GM21360 (cell line): ENCODE measurements around the gene SLC23A3.

ENCODE experiments used
- ATAC-seq: cut with Tn5 transposase; IDR thresholded peaks from one replicate; pipeline ENCODE4 v1.9.1; 2021; ENCODE audit warnings: mild to moderate bottlenecking, moderate library complexity; ENCODE audit not compliant: unreplicated experiment

The SLC23A3 gene

DNA sequence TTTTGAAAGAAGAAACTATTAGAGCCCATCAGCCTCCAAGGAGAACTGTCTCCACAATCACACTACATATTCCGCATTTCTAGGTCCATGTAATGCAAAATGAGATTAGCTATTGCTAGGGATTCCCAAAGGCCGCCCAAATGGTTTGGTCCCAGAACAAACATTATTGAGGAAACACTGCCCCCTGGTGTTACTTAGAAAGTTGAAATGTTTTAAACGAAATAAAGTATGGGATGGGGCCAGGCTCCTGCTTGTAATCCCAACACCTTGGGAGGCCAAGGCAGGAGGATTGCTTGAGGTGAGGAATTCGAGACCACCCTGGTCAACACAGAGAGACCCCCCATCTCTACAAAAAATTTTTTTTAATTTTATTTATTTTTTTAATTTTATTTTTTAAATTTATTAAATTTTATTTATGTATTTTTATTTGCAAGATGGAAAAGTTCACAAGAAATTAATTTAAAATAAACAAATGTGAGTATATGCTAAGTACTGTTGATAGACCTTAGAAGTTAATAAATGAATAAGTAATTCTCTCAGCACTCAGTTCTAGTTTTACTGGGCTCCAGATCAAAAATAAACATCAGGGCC is 14.7 kb downstream of the SLC23A3 start:
- no peak for ATAC-seq

DNA sequence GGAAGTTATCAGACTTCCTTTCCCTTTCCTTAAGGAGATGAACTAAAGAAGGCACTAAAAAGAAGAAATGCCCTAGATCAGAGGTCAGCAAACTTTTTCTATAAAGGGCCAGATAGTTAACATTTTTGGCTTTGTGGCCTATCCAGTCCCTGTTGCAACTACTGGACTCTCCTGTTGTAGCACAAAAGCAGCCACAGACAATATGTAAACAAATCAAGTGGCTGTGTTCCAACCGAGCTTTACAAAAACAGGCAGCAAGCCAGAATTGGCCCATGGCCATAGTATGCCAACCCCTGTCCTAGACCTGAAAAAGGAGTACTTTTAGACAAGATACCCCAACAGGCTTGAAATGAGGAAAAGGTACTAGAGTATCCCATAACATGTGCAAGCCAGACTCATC is 20.2 kb downstream of the SLC23A3 start:
- no peak for ATAC-seq

GRCh38 chr2:219142329-219142728 is 27.5 kb downstream of the SLC23A3 start:
- no peak for ATAC-seq

DNA sequence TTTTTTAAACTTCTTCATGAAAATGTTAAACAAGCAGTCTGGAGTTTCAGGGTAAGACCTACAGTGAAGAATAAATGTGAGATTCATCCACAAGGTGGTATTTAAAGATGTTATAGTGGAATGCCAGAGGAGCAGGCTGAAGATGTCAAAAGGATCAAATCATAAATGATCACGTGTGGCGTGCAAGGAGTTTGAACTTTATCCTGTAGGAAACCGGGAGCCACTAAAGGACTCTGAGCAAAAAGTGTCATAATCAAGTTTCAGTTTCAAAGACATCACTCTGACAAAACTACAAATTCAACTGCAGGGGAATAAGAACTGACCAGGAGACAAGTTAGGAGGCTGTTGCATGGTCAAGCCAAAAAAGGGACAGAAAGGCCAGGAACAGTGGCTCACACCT is 29.1 kb downstream of the SLC23A3 start:
- ATAC-seq, result no peak

DNA sequence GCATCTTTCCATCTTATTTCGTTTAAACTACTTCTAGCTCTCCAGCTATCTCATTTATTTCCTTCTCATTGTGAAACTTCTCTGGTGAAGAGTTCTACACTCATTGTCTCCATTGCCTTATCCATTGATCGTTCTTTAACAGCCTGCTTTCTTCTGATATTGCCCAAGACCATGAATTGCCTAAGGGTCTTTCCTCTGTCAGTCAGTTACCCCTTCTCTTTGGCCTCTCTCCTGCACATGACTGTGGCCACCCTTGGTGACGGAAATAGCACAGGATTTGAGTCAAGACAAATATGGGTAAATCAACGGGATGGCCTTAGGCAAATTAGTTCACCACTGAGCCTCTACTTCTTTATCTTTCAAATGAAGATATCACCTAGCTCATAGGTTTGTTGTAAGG is 35.9 kb downstream of the SLC23A3 start:
- no peak for ATAC-seq

- ATAC-seq, result no peak
Measured at GRCh38 chr2:219131744-219132143, 38.1 kb downstream of the SLC23A3 start.

DNA sequence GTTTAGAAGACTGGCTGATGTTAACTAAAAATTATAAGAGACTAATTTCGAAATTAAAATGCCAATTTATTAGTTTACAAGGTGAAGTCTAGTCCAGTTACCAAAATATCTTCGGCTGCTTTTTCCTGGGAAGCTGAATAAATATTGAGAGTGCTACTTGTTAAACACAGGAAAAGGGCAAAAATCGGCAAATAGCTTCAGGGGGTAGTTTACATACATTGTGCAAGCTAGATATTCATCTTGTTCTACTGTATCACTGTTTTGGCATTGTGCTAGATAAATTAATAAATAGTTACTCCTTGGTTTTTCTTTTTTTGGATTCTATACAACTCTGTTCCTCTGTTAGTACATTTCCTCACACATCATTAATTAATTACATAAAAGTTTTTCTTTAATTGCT is 38.5 kb downstream of the SLC23A3 start:
- ATAC-seq, result no peak

DNA sequence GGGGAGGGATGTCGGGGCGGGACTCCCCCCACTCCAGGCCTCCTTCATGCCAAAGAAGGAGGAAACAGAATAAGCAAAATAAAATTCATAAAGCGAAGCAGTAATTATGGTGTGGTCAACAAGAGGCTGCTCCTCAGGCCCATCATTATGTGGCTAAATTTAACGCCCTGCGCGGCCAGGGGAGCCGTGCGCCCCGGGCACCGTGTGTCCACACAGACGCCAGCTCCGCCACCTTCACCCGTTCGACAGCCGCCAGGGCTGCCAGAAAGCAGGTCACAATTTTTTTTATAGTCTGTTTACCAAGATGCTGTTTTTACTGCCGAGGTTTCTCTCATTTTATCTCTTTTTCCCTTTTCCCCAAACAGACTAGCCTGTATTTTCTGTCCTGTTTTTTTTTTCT is 40.2 kb downstream of the SLC23A3 start:
- ATAC-seq, result no peak

DNA sequence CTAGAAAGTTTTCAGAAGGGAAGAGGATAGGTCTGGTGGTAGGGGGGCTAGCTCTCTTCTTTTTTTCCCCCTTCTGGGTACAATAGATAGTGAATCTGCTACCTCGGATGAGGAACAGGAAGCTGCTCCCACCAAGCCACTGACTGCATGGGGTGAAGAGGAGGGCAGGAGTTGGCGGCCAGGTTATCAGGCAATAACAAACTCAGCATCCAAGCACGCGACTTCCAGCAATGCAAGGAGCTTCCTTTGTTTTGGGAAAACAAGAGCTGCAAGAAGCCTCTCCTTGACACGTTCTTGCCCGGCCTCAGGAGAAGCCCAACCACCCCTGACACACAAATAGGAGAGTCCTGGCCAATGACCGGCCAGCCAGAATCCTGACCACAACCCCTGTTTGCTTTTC is 41.4 kb downstream of the SLC23A3 start:
- no peak for ATAC-seq

GRCh38 chr2:219127037-219127635 is 42.7 kb downstream of the SLC23A3 start:
- no peak for ATAC-seq

DNA sequence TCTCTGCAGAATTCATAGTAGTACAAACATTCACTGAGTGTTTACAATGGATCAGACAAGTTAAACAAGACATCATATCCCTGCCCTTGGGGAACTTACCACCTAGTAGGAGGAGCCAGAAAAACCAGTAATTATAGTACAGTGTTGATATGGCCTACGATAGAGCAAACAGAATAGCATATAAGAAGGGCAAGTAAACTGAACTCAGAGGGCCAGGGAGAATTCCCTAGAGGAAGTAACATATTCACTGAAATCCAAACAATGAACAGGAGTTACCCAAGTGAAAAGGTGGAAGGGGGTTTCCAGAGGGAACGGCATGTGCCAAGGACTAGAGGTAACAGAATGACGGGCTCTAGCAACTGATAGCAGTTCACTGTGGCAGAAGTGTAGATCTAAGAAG is 43.3 kb downstream of the SLC23A3 start:
- no peak for ATAC-seq

DNA sequence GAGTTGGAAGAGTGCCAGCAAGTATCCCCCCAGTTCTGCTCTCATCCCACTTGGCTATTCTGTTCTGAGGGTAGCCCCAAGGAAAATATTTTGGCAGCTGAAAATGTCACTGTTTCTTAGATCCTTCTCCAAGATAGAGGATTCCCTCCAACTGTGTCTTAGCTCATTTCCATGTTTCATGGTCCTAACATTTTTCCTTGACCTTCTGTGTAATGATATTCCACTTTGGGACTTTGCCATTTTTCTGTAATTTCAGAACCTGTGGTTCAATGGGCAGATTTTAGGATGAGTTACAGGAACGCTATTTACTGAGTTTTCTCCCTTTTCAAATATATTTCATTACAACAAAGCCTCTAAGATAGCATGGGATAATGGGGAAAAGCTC is 44.0 kb downstream of the SLC23A3 start:
- no peak for ATAC-seq

DNA sequence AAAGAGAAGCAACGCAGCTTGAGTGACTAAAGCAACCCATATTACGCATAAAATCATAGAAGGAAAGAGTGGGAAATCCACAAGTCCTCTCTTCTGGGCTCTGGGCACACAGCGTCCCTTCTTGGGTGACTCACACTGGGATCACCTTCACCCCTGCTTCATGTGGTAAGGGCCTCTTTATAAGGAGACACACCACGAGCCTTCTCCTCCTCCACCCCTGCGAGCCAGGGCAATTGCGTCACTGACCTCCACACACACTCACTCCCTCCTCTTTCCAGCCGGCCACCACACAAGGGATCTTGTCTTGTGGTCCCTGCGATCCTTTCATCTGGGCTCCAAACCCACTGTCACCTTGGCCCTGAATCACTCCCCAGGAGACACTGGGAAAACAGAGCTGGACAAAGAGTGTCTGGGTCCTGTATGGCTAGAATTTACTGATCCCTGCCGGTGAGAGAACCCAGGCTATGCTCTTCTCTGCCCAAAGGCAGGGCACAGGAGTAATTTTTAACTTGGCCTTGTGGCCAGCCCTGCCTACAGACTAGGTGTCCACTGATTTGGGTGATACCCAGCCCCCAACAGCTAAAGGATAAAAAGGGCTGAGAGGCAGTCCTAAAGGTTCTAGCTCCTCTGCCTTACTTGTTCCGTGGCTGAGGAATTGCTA is 44.5 kb downstream of the SLC23A3 start:
- no peak for ATAC-seq

GRCh38 chr2:219124381-219125110 is 45.3 kb downstream of the SLC23A3 start:
- no peak for ATAC-seq

- no peak for ATAC-seq
Measured at GRCh38 chr2:219123356-219124135, 46.3 kb downstream of the SLC23A3 start.

GRCh38 chr2:219122202-219122980 is 47.4 kb downstream of the SLC23A3 start:
- no peak for ATAC-seq

DNA sequence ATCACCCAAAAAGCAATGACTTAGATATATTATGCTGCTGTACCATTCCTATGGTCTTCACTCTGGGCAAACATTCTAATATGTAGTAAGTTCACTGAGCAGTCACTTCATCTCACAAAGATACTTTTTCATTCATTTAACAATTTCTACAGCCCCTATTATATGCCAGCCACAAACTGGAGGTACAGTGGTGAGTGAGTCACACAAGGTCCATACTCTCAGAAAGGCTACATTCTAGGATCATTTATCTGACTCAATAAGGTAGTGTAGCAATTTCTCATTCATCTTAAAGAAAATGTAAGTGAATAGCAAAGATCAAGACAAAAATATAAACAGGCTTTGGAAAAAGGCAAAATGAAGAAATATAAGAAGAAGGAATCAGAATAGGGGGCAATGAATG is 49.7 kb downstream of the SLC23A3 start:
- ATAC-seq, result no peak

DNA sequence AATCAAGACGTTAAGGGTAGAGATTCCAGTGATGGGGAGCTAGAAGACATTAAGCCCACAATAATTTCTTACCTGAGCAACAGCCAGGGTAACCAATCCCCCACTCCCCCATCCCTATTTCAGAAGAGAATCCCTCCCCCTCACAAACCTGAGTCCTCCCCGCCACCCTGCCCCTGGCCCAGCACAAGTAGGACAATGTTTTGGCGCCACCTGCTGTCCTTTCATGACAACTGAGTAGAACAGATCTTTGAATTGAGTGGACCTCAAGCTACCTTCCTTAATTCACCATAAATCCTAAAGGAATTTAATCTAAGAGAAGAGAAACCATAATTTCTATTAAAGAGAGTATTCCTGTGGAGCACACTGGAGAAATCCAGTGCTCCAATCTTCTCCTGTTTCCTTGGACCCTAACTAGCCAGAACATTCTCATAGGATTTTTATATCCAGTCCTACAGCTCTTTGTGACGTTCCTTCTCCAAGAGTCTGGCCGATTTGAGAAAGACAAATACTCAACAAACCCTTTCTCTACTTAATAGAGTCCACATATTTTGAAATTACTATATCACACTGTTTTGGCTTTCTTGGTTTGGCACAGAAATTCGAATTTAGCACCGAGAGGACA is 50.3 kb downstream of the SLC23A3 start:
- ATAC-seq, result no peak

GRCh38 chr2:219118504-219118903 is 51.3 kb downstream of the SLC23A3 start:
- ATAC-seq, result no peak
